GM23338 (cell line): ENCODE data around the gene LPIN1. TPM values are rescaled to one million over a fixed set of nuclear protein-coding genes. Genes with fewer than 3 reads are reported as not detected.

ENCODE experiments used
- ATAC-seq: fragments of 200-7000 bp; cut with Tn5 transposase; 3 replicates; pipeline ENCODE4 v1.9.1; 2020
- DNase-seq: peaks from one replicate; pipeline ENCODE4 v3.0.0-alpha.2; 2015; ENCODE audit warnings: low spot score
- H2AFZ ChIP-seq: fragments of 200-600 bp; sonication (generic); 2 replicates; pipeline ENCODE4 v1.8.0; 2016; ENCODE audit warnings: antibody characterized with exemption, mild to moderate bottlenecking, moderate library complexity
- H3F3A ChIP-seq: fragments of 200-600 bp; sonication (generic); replicated peaks from 2 replicates; pipeline ENCODE4 v1.8.0; 2017; ENCODE audit warnings: antibody characterized with exemption, mixed run types, low read depth
- H3K27ac ChIP-seq: fragments of 200-600 bp; sonication (generic); 2 replicates; pipeline ENCODE4 v1.6.1; 2016; ENCODE audit warnings: low read depth
- H3K27me3 ChIP-seq: fragments of 200-600 bp; sonication (generic); 2 replicates; pipeline ENCODE4 v1.8.0; 2016; ENCODE audit warnings: mild to moderate bottlenecking, mixed run types, moderate library complexity; ENCODE audit not compliant: insufficient read depth
- H3K36me3 ChIP-seq: fragments of 200-600 bp; sonication (generic); 2 replicates; pipeline ENCODE4 v1.8.0; 2016; ENCODE audit warnings: mild to moderate bottlenecking; ENCODE audit not compliant: insufficient read depth
- H3K4me1 ChIP-seq: fragments of 200-600 bp; sonication (generic); 2 replicates; pipeline ENCODE4 v1.8.0; 2016; ENCODE audit warnings: mild to moderate bottlenecking, moderate library complexity; ENCODE audit not compliant: insufficient read depth
- H3K4me2 ChIP-seq: fragments of 200-600 bp; sonication (generic); 2 replicates; pipeline ENCODE4 v1.7.1; 2017; ENCODE audit warnings: mixed run types
- H3K4me3 ChIP-seq: fragments of 200-600 bp; sonication (generic); 2 replicates; pipeline ENCODE4 v1.6.1; 2016; ENCODE audit warnings: mixed run types
- H3K79me2 ChIP-seq: fragments of 200-600 bp; sonication (generic); replicated peaks from 2 replicates; pipeline ENCODE4 v1.8.0; 2017; ENCODE audit warnings: mild to moderate bottlenecking; ENCODE audit not compliant: insufficient read depth
- H3K9me2 ChIP-seq: fragments of 200-600 bp; sonication (generic); 2 replicates; pipeline ENCODE4 v1.8.0; 2017; ENCODE audit not compliant: insufficient read depth
- H4K20me1 ChIP-seq: fragments of 200-600 bp; sonication (generic); replicated peaks from 2 replicates; pipeline ENCODE4 v1.8.0; 2017; ENCODE audit warnings: mild to moderate bottlenecking; ENCODE audit not compliant: insufficient read depth
- H3K27ac Mint-ChIP-seq: 2 replicates; pipeline ENCODE4 v1.8.0; 2020; ENCODE audit warnings: inconsistent platforms, mild to moderate bottlenecking, moderate library complexity, mixed read lengths
- H3K27me3 Mint-ChIP-seq: 3 replicates; pipeline ENCODE4 v1.8.0; 2022; ENCODE audit warnings: low read depth, mild to moderate bottlenecking, moderate library complexity, mixed read lengths, inconsistent platforms; ENCODE audit not compliant: insufficient read depth, poor library complexity
- H3K36me3 Mint-ChIP-seq: 3 replicates; pipeline ENCODE4 v1.8.0; 2021; ENCODE audit warnings: low read depth, mild to moderate bottlenecking, inconsistent platforms, moderate library complexity, mixed read lengths
- H3K4me1 Mint-ChIP-seq: 3 replicates; pipeline ENCODE4 v1.8.0; 2020; ENCODE audit warnings: mild to moderate bottlenecking, inconsistent platforms, mixed read lengths
- H3K4me3 Mint-ChIP-seq: 3 replicates; pipeline ENCODE4 v1.8.0; 2021; ENCODE audit warnings: moderate library complexity, mild to moderate bottlenecking, inconsistent platforms, mixed read lengths
- H3K9me3 Mint-ChIP-seq: 3 replicates; pipeline ENCODE4 v1.8.0; 2020; ENCODE audit warnings: moderate library complexity, mild to moderate bottlenecking, inconsistent platforms, mixed read lengths
- ETS1 ChIP-seq: IDR thresholded peaks from 2 replicates; pipeline ENCODE4 v1.6.1; 2016; ENCODE audit warnings: antibody characterized with exemption
- JUNB ChIP-seq: IDR thresholded peaks from one replicate; pipeline ENCODE4 v1.6.1; 2016; ENCODE audit warnings: antibody characterized with exemption; ENCODE audit not compliant: unreplicated experiment
- REST ChIP-seq: IDR thresholded peaks from one replicate; pipeline ENCODE4 v1.6.1; 2018; ENCODE audit warnings: antibody characterized with exemption; ENCODE audit not compliant: unreplicated experiment
- ZNF114 ChIP-seq: fragments of 250-450 bp; sonication (Bioruptor Pico); IDR thresholded peaks from 2 replicates; pipeline ENCODE4 v1.5.0; 2020; ENCODE audit warnings: mild to moderate bottlenecking, moderate library complexity
- ZNF331 ChIP-seq: fragments of 250-450 bp; sonication (Bioruptor Pico); IDR thresholded peaks from 2 replicates; pipeline ENCODE4 v1.5.0; 2020; ENCODE audit warnings: low read depth, mild to moderate bottlenecking, moderate library complexity
- ZNF462 ChIP-seq: fragments of 250-450 bp; sonication (Bioruptor Pico); IDR thresholded peaks from 2 replicates; pipeline ENCODE4 v1.5.0; 2020; ENCODE audit warnings: mild to moderate bottlenecking, moderate library complexity
- polyA plus RNA-seq: library from polyadenylated mRNA; unstranded; fragments of >200 nt; fragmentation: Nextera tagmentation; extraction: Ambion mirVana; gene quantifications from 2 replicates; pipeline ENCODE4 v1.2.1, GENCODE V29; 2016
- total RNA-seq: library from RNA; depleted of rRNA; stranded (reverse); fragments of >200 nt; shearing (Covaris generic); gene quantifications from 2 replicates; pipeline ENCODE4 v1.2.3, GENCODE V29; 2014

The LPIN1 gene
- total and polyA plus RNA-seq, 2 experiments from 2014 or later = 4.4 to 9.5 TPM

GRCh38 chr2:11785611-11785940 is 39.1 kb downstream of the LPIN1 start (continued):
- TF ChIP-seq ETS1 = no peak
- no peak for TF ChIP-seq REST
- no peak for TF ChIP-seq JUNB

DNA sequence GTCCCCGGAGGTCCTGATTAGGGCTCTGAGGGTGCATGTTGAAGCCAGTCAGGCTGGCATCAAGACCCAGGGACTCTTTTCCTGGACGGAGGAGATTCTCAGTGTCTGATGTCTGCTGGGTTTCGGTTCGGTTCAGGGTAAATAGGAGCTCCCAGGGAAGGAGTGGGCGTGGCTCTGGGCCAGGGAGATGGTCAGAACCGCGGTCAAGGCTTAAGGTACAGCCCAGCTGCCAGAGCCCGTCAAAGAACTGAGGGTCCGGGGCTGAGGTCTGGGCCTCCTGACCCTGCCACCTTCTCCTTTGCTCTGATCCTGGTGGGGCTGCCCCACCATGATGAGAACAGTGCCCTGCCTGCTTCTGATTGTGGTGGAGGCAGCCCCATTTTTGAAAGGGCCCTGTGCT is 39.8 kb downstream of the LPIN1 start:
- Mint-ChIP-seq H3K27me3 (peaks cover 5% of the 10 kb centered on the region), H3K4me1 (peaks cover 3% of the 10 kb centered on the region; the same call in 1 of the 3 replicates), H3K4me3 (no peak overlapping the region), H3K27ac (no peak overlapping the region), H3K9me3 (no peaks in the 10 kb centered on the region), H3K36me3 (peaks cover 4% of the 10 kb centered on the region; the same call in 1 of the 3 replicates)
- Histone ChIP-seq H3K27ac (no peak overlapping the region), H3K36me3 (no peaks in the 10 kb centered on the region), H2AFZ (no peak overlapping the region), H3K9me2 (no peaks in the 10 kb centered on the region), H3K4me3 (no peak overlapping the region), H3K4me1 (no peaks in the 10 kb centered on the region), H3K79me2 (no peaks in the 10 kb centered on the region), H3F3A (no peaks in the 10 kb centered on the region), H4K20me1 (no peaks in the 10 kb centered on the region), H3K4me2 (no peak overlapping the region), H3K27me3 (no peaks in the 10 kb centered on the region)
- DNase-seq (no peak), ATAC-seq (no peak)
- TF ChIP-seq JUNB (no peak), ZNF114 (CRISPR knock-in tag) (no peak), ZNF331 (no peak), ZNF462 (CRISPR knock-in tag) (no peak)
